CD14-positive monocyte (primary cell): ENCODE data around the gene PIM3. TPM values are rescaled to one million over a fixed set of nuclear protein-coding genes. Genes with fewer than 3 reads are reported as not detected.

ENCODE experiments used
- DNase-seq, 3 donors: peaks; one replicate each; pipeline ENCODE4 v3.0.0-alpha.2; 2011 to 2022
- H2AFZ ChIP-seq: 2 replicates; pipeline ENCODE4 v1.6.0; 2012; ENCODE audit warnings: mild to moderate bottlenecking, low read depth, low read length, inconsistent platforms; ENCODE audit not compliant: insufficient read depth, poor library complexity, severe bottlenecking
- H3K27ac ChIP-seq, 2 donors: 1 replicate in 1 of 2; 2 replicates in 1 of 2; pipeline ENCODE4 v1.5.1; 2012 to 2013; ENCODE audit warnings: low read length in 2 of 2, control low read depth in 1 of 2, inconsistent platforms in 1 of 2, low read depth in 1 of 2, mild to moderate bottlenecking in 1 of 2
- H3K27me3 ChIP-seq, 2 donors: one replicate each; pipeline versions ENCODE4 v1.6.0 to v1.6.1; 2011 to 2013; ENCODE audit warnings: low read length in 2 of 2; ENCODE audit not compliant: control insufficient read depth in 2 of 2, insufficient read depth in 2 of 2
- H3K36me3 ChIP-seq, 2 donors: replicated peaks in 1 of 2; 1 replicate in 1 of 2; 2 replicates in 1 of 2; pipeline versions ENCODE4 v1.5.1 to v1.6.1; 2012 to 2013; ENCODE audit warnings: low read length in 2 of 2, control low read depth in 1 of 2, inconsistent platforms in 1 of 2, mild to moderate bottlenecking in 1 of 2; ENCODE audit not compliant: insufficient read depth in 2 of 2, control insufficient read depth in 1 of 2
- H3K4me1 ChIP-seq, 2 donors: 1 replicate in 1 of 2; 2 replicates in 1 of 2; pipeline versions ENCODE4 v1.5.1 to v1.6.1; 2012 to 2013; ENCODE audit warnings: low read length in 2 of 2, control low read depth in 1 of 2, inconsistent platforms in 1 of 2, mild to moderate bottlenecking in 1 of 2, moderate library complexity in 1 of 2; ENCODE audit not compliant: insufficient read depth in 2 of 2, control insufficient read depth in 1 of 2
- H3K4me2 ChIP-seq: replicated peaks from 2 replicates; pipeline ENCODE3; 2012; ENCODE audit warnings: low read length, moderate library complexity, mild to moderate bottlenecking; ENCODE audit not compliant: poor library complexity, severe bottlenecking; ENCODE audit errors: extremely low read depth
- H3K4me3 ChIP-seq, 3 experiments: fragments of 200-600 bp in 1 of 3; sonication (generic) in 1 of 3; replicated peaks in 1 of 3; 1 replicate in 2 of 3; 2 replicates in 1 of 3; pipeline ENCODE4 v1.5.1; 2011 to 2013; ENCODE audit warnings: low read length in 3 of 3, mild to moderate bottlenecking in 3 of 3, control low read depth in 2 of 3, low read depth in 2 of 3, inconsistent platforms in 1 of 3, moderate library complexity in 1 of 3
- H3K79me2 ChIP-seq: 2 replicates; pipeline ENCODE4 v1.6.0; 2012; ENCODE audit warnings: mild to moderate bottlenecking, control low read depth, inconsistent platforms, low read length, moderate library complexity; ENCODE audit not compliant: insufficient read depth
- H3K9ac ChIP-seq: 2 replicates; pipeline ENCODE4 v1.6.0; 2017; ENCODE audit warnings: low read length, mild to moderate bottlenecking; ENCODE audit not compliant: insufficient read depth, poor library complexity, severe bottlenecking
- H3K9me3 ChIP-seq, 2 donors: replicated peaks in 1 of 2; 1 replicate in 1 of 2; 2 replicates in 1 of 2; pipeline versions ENCODE4 v1.5.1 to v1.6.1; 2012 to 2013; ENCODE audit warnings: low read length in 2 of 2, control low read depth in 1 of 2; ENCODE audit not compliant: control insufficient read depth in 1 of 2, insufficient read depth in 1 of 2
- H4K20me1 ChIP-seq: 2 replicates; pipeline ENCODE4 v1.6.0; 2012; ENCODE audit warnings: mild to moderate bottlenecking, low read length, control low read depth, moderate library complexity; ENCODE audit not compliant: insufficient read depth
- H3K27ac Mint-ChIP-seq, 7 donors: one replicate each; pipeline ENCODE4 v1.8.0; 2020; ENCODE audit warnings: mild to moderate bottlenecking in 7 of 7, mixed read lengths in 7 of 7, moderate library complexity in 6 of 7, inconsistent platforms in 2 of 7
- H3K27me3 Mint-ChIP-seq, 3 donors: one replicate each; pipeline ENCODE4 v1.8.0; 2021 to 2022; ENCODE audit warnings: low read depth in 3 of 3, mild to moderate bottlenecking in 3 of 3, mixed read lengths in 3 of 3, moderate library complexity in 3 of 3, inconsistent platforms in 1 of 3
- H3K36me3 Mint-ChIP-seq, 2 donors: one replicate each; pipeline ENCODE4 v1.8.0; 2020; ENCODE audit warnings: mixed read lengths in 2 of 2, inconsistent platforms in 1 of 2, mild to moderate bottlenecking in 1 of 2
- H3K4me1 Mint-ChIP-seq: one replicate; pipeline ENCODE4 v1.8.0; 2020; ENCODE audit warnings: mild to moderate bottlenecking, mixed read lengths
- H3K4me3 Mint-ChIP-seq, 2 donors: one replicate each; pipeline ENCODE4 v1.8.0; 2020; ENCODE audit warnings: mild to moderate bottlenecking in 2 of 2, mixed read lengths in 2 of 2, moderate library complexity in 1 of 2
- H3K9me3 Mint-ChIP-seq, 7 donors: one replicate each; pipeline ENCODE4 v1.8.0; 2020 to 2022; ENCODE audit warnings: mixed read lengths in 7 of 7, mild to moderate bottlenecking in 6 of 7, moderate library complexity in 6 of 7, inconsistent platforms in 2 of 7
- WGBS: methylation state at CpG from one replicate; pipeline ENCODE4 v1.1.5; 2013; ENCODE audit warnings: missing lambda C conversion rate; ENCODE audit not compliant: insufficient coverage; 5-methylcytosine and 5-hydroxymethylcytosine counted together
- intact Hi-C, 2 donors: fragments of 100-400 bp; cut with micrococcal nuclease; formaldehyde crosslinking; loops; one replicate each; pipeline versions ENCODE4 v1.15.0 to v1.15.1; 2023
- polyA plus RNA-seq, 3 donors: library from polyadenylated mRNA; depleted of rRNA in 1 of 3; unstranded in 2 of 3; stranded (reverse) in 1 of 3; fragments of 300-500 nt in 2 of 3; fragments of >200 nt in 1 of 3; fragmentation: Illumina TruSeq in 2 of 3; gene quantifications; 1 replicate in 2 of 3; 2 replicates in 1 of 3; pipeline ENCODE4 v1.2.3, GENCODE V29; 2012 to 2021
- TF ChIP-seq, protein P1 (sequence below): fragments of 200-600 bp; IDR thresholded peaks from one replicate; pipeline ENCODE4 v1.8.0; 2022; ENCODE audit warnings: antibody characterized with exemption, mild to moderate bottlenecking

PIM3 gene
- polyA plus RNA-seq, 3 donors, result 38.8 to 135 (median 40.4) TPM

DNA sequence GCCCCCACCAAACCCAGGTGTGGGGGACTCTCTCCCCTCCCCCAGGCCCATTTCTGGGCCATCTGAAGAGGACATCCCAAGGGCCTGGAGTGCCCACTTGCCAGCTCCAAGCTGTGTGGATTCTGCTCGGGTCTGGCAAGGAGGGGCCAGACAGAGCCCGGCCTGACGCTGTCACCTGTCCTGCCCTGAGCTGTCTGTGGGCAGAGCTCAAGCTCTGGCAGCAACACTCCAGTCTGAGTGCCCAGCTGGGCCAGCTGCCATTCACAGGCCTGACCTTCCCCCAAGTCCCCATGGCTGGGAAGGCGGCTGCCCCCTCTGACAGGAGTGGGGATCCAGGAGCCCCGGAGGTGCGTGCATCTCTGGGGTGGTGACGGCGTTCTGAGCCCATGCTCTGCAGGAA is 6.2 kb upstream of the PIM3 start:
- Histone ChIP-seq H3K27ac (no peak overlapping the region), H3K4me2 (no peak overlapping the region), H4K20me1 (no peaks in the 10 kb centered on the region), H3K9ac (no peak overlapping the region), H2AFZ (no peak overlapping the region), H3K36me3 (no peaks in the 10 kb centered on the region), H3K4me1 (peaks cover 31 to 54% of the 10 kb centered on the region in 2 donors), H3K4me3 (no peak overlapping the region), H3K9me3 (no peaks in the 10 kb centered on the region), H3K27me3 (no peaks in the 10 kb centered on the region), H3K79me2 (peaks cover 4% of the 10 kb centered on the region)
- no peak for DNase-seq
- TF ChIP-seq, protein P1, sequence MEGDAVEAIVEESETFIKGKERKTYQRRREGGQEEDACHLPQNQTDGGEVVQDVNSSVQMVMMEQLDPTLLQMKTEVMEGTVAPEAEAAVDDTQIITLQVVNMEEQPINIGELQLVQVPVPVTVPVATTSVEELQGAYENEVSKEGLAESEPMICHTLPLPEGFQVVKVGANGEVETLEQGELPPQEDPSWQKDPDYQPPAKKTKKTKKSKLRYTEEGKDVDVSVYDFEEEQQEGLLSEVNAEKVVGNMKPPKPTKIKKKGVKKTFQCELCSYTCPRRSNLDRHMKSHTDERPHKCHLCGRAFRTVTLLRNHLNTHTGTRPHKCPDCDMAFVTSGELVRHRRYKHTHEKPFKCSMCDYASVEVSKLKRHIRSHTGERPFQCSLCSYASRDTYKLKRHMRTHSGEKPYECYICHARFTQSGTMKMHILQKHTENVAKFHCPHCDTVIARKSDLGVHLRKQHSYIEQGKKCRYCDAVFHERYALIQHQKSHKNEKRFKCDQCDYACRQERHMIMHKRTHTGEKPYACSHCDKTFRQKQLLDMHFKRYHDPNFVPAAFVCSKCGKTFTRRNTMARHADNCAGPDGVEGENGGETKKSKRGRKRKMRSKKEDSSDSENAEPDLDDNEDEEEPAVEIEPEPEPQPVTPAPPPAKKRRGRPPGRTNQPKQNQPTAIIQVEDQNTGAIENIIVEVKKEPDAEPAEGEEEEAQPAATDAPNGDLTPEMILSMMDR, result no peak
- Mint-ChIP-seq H3K36me3 (peaks cover 0 to 3% of the 10 kb centered on the region in 2 donors), H3K4me1 (peaks cover 24% of the 10 kb centered on the region), H3K4me3 (no peak overlapping the region), H3K27me3 (peaks cover 0 to 4% (median 2%) of the 10 kb centered on the region in 3 donors), H3K9me3 (no peaks in the 10 kb centered on the region), H3K27ac (no peak overlapping the region)
- WGBS, result 98% methylated on average over 8 of the region's 8 CpGs
- intact Hi-C loops, result no loop called here

DNA sequence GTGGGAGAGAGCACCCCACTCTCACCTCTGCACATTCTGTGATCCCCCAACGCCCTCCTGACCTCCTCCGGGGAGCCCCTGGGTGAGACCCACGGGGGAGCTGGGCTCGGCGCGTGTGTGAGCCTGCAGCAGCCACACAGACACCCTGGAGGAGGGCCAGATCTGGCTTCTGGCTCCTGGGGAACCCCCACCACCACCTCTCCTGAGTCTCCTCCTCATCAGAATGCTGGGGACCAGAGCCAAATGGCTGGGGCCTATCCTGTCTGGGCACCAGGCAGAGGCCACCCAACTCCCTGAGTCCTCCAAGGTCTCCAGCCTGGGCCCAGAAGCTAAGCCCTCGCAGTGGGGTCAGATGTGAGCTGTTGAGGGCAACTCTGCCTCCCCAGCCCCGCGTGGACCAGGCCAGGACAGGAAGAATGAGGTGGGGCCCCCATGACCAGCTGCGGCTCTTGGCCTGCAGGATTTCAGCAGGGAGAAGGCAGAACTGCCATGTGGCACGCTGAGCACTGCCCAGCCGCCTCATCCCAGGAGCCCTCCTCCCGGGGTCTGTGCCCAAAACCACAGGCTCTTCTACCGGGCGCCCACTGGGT is 5.5 kb upstream of the PIM3 start:
- no peaks in the 10 kb centered on the region for H4K20me1 ChIP-seq
- TF ChIP-seq, protein P1, result no peak
- no peaks in the 10 kb centered on the region for H3K9me3 ChIP-seq
- intact Hi-C loops, result no loop called here
- H2AFZ ChIP-seq, result no peak overlapping the region
- H3K9ac ChIP-seq, result no peak overlapping the region
- no peak overlapping the region for H3K4me3 ChIP-seq
- no peak overlapping the region for H3K27ac ChIP-seq
- no peaks in the 10 kb centered on the region for H3K9me3 Mint-ChIP-seq
- 90% methylated on average over 12 of the region's 15 CpGs for WGBS
- H3K4me1 Mint-ChIP-seq, result peaks cover 28% of the 10 kb centered on the region
- H3K27me3 Mint-ChIP-seq, result peaks cover 0 to 4% (median 2%) of the 10 kb centered on the region in 3 donors
- H3K4me1 ChIP-seq, result peaks cover 37 to 61% of the 10 kb centered on the region in 2 donors
- no peak overlapping the region for H3K27ac Mint-ChIP-seq
- no peaks in the 10 kb centered on the region for H3K36me3 ChIP-seq
- DNase-seq, result no peak
- H3K79me2 ChIP-seq, result peaks cover 6% of the 10 kb centered on the region
- no peak overlapping the region for H3K4me3 Mint-ChIP-seq
- no peak overlapping the region for H3K4me2 ChIP-seq
- H3K27me3 ChIP-seq, result no peaks in the 10 kb centered on the region
- H3K36me3 Mint-ChIP-seq, result peaks cover 0 to 3% of the 10 kb centered on the region in 2 donors
